ENCODE data around the gene CHRNA4.

- TF ChIP-seq CTCF (IDR thresholded peaks at IDR 0.05; ENCODE audit: low read depth, low read length): no peak
- TF ChIP-seq MYC (IDR thresholded peaks at IDR 0.05; ENCODE audit: low read depth, low read length): no peak
- no peak for TF ChIP-seq POLR2A (IDR thresholded peaks at IDR 0.05; ENCODE audit: extremely low read depth, insufficient read length)
Observed at GRCh38 chr20:63322933-63323273, 38.2 kb downstream of the CHRNA4 start.
